Calu3 (cell line): Measurements from ENCODE around the gene GAS7. TPM values are rescaled to one million over a fixed set of nuclear protein-coding genes. Genes with fewer than 3 reads are reported as not detected.

ENCODE experiments used
- BruUV-seq: library from RNA; stranded (reverse); fragments of 400-500 nt; replicated peaks from 2 replicates; lab custom pipeline; 2021; lab: Mats Ljungman, UMichigan
- CTCF ChIA-PET: fragments of 300-600 bp; sonication (Branson Sonifier 250); formaldehyde crosslinking; loops from one replicate; lab custom pipeline; 2022; ENCODE audit warnings: antibody characterized with exemption; lab: Charles Lee
- DNase-seq: peaks from one replicate; pipeline ENCODE4 v3.0.0; 2022
- H3K27ac Mint-ChIP-seq: one replicate; pipeline ENCODE4 v1.8.0; 2022; ENCODE audit warnings: mixed read lengths; ENCODE audit not compliant: unreplicated experiment
- H3K27me3 Mint-ChIP-seq: one replicate; pipeline ENCODE4 v1.8.0; 2022; ENCODE audit warnings: mixed read lengths; ENCODE audit not compliant: unreplicated experiment
- H3K36me3 Mint-ChIP-seq: one replicate; pipeline ENCODE4 v1.8.0; 2022; ENCODE audit warnings: mild to moderate bottlenecking, moderate library complexity, mixed read lengths; ENCODE audit not compliant: insufficient read depth, unreplicated experiment
- H3K4me1 Mint-ChIP-seq: one replicate; pipeline ENCODE4 v1.8.0; 2022; ENCODE audit warnings: mild to moderate bottlenecking, low read depth, mixed read lengths; ENCODE audit not compliant: unreplicated experiment
- H3K4me3 Mint-ChIP-seq: one replicate; pipeline ENCODE4 v1.8.0; 2022; ENCODE audit warnings: mild to moderate bottlenecking, low read depth, moderate library complexity, mixed read lengths; ENCODE audit not compliant: unreplicated experiment
- H3K9me3 Mint-ChIP-seq: one replicate; pipeline ENCODE4 v1.8.0; 2022; ENCODE audit warnings: low read depth, mixed read lengths; ENCODE audit not compliant: unreplicated experiment
- intact Hi-C: fragments of 100-400 bp; cut with micrococcal nuclease; formaldehyde crosslinking; loops from one replicate; pipeline ENCODE4 v1.10.0; 2022; ENCODE audit not compliant: unreplicated experiment
- total RNA-seq: library from RNA; stranded (reverse); gene quantifications from 2 replicates; pipeline ENCODE4 v1.2.3, GENCODE V29; 2022
- TF ChIP-seq, protein P1 (sequence below): fragments of 200-600 bp; IDR thresholded peaks from one replicate; pipeline ENCODE4 v1.8.0; 2022; ENCODE audit warnings: antibody characterized with exemption; ENCODE audit not compliant: unreplicated experiment

GAS7 gene
- total RNA-seq, 1 experiment from 2014 or later, result 0.42 TPM

DNA sequence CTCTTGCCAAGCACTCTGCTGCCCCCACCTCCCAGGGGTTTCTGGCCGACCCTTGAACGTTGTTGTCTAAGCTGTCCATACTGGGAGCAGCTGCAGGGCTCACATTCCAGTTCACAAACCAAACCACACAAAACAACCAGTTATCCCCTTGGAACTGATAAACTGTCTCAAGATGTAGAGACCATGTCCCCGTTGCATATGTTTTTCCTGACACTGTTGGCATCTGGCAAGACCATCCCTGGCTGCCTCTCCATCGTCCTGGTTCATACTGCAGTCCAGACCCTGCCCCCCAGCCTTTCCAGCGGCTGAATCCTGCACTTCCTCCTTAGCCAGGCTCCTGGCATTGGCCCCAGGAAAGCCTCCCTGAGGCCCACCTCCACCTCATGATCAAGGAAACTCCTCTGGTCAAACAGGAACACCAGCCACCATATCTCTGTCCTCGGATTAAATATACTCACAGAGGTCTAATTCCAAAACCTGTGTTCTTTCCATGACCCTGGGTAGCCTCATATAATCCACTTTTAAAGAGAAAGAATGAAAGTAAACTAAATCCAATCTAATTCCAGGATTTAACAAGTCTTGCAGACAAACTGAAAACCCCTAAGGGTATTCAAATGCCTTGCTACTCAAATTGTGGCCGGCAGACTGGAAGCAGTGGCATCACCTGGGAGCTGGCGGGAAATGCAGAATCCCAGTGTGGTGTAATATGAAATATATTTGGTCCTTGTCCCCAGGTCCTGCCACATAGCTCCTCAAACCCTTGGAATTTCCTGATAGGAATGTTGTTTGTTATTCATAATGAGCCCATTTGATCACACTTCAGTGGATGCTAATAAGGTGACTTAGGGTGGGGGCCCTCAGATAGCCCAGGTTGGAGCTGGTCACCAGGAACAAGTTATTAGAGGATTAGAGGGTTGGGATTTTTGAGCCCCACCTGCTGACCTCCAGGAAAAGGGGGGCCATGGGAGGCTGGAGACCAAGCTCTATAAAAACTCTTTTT, 14.2 kb downstream of the GAS7 start:
- CTCF ChIA-PET, result interaction anchor here (0.6 kb wide), 1 partner anchor 93 kb away, joined by 7 read pairs; no protein-coding TSS in a partner anchor
- Mint-ChIP-seq H3K4me1 (no peaks in the 10 kb centered on the region), H3K27ac (no peak overlapping the region)

DNA sequence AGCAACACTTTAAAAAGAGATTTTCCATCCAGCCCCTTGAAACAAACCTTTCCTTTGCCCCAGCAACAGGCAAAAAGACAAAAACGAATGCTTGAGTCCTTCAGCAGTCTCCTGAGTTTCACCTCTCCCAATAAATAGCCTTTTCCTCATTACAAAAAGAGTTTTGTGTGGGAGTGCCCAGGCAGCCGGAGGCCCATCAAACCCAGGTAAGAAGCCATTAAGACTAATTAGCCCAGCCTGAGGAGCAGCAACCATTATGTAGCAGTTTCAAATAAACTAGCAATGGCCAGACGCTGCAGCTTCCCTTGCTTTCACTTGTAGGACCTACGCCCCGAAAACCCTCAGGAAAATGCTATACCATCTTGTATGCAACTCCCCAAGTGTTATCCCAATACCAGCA, 15.6 kb downstream of the GAS7 start:
- CTCF ChIA-PET, result no interaction called here
- H3K4me1 Mint-ChIP-seq, result no peaks in the 10 kb centered on the region
- intact Hi-C loops, result no loop called here

More for the DNA sequence above, 14.2 kb downstream of the GAS7 start:
- no peaks in the 10 kb centered on the region for H3K27me3 Mint-ChIP-seq
- H3K36me3 Mint-ChIP-seq, result no peaks in the 10 kb centered on the region
- H3K4me3 Mint-ChIP-seq, result no peak overlapping the region
- BruUV-seq, result no TSS peak
- intact Hi-C loops, result no loop called here
- TF ChIP-seq, protein P1, sequence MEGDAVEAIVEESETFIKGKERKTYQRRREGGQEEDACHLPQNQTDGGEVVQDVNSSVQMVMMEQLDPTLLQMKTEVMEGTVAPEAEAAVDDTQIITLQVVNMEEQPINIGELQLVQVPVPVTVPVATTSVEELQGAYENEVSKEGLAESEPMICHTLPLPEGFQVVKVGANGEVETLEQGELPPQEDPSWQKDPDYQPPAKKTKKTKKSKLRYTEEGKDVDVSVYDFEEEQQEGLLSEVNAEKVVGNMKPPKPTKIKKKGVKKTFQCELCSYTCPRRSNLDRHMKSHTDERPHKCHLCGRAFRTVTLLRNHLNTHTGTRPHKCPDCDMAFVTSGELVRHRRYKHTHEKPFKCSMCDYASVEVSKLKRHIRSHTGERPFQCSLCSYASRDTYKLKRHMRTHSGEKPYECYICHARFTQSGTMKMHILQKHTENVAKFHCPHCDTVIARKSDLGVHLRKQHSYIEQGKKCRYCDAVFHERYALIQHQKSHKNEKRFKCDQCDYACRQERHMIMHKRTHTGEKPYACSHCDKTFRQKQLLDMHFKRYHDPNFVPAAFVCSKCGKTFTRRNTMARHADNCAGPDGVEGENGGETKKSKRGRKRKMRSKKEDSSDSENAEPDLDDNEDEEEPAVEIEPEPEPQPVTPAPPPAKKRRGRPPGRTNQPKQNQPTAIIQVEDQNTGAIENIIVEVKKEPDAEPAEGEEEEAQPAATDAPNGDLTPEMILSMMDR, result no peak
- H3K9me3 Mint-ChIP-seq, result no peaks in the 10 kb centered on the region
- DNase-seq, result no peak

DNA sequence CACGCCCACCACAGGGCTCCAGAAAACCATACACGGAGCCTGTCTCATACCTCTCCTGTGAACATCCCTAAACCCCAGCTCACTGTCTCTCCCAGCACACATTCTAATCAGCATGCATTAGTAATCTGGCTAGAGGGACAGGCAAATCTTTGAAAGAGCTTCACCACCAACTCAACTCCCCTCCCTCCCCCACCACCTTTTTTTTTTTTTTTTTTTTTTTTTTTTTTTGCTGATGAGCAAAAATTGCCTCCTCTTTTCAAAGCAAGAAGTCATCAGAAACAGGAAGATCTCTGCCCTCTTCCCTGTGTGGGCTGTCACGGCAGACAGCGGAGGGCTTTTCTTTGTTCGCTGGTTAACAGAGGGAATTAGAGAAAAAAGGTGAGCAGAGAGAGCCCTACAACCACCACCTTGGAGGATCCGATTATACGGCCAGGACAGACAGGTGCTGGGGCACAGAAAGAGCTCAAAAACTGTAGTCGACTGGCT, 19.9 kb downstream of the GAS7 start:
- Mint-ChIP-seq H3K4me3 (no peak overlapping the region), H3K27ac (no peak overlapping the region), H3K27me3 (no peaks in the 10 kb centered on the region), H3K4me1 (no peaks in the 10 kb centered on the region), H3K36me3 (no peaks in the 10 kb centered on the region), H3K9me3 (no peaks in the 10 kb centered on the region)
- intact Hi-C loops, result no loop called here
- CTCF ChIA-PET, result no interaction called here
- DNase-seq, result no peak
- TF ChIP-seq, protein P1, result no peak
- no TSS peak for BruUV-seq

More for the DNA sequence above, 15.6 kb downstream of the GAS7 start:
- no peak overlapping the region for H3K27ac Mint-ChIP-seq
- no peak for DNase-seq
- no peaks in the 10 kb centered on the region for H3K36me3 Mint-ChIP-seq
- TF ChIP-seq, protein P1, result no peak
- H3K27me3 Mint-ChIP-seq, result no peaks in the 10 kb centered on the region
- no peak overlapping the region for H3K4me3 Mint-ChIP-seq
- H3K9me3 Mint-ChIP-seq, result no peaks in the 10 kb centered on the region
- no TSS peak for BruUV-seq

DNA sequence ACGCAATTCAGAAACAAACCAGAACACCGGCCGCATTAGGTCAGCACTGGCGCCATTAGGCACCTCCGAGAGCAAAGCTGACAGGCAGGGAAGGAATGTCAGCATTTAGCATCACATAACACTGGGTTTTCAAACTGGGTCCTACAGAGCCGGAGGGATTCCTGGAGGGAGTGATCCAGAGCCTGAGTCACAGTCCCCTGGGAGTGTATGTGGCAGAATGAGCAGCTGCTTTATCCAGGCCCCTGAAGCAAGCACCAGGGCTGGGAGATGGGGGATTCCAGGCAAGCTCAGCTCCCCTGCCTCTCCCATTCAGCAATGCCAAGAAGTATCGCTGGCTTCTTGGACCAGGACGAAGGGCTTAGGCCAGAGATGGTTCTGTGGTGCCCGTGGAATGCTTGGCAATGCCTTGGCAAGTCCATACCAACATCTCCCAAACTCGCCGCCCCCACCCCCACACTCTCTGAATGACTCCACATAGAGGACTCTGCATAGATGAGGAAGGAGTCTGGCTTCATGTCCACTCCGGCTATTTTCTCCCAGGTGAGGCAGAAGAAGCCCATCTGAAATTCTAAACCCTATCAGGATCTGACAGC, 20.4 kb downstream of the GAS7 start:
- Mint-ChIP-seq H3K4me1 (no peaks in the 10 kb centered on the region), H3K36me3 (no peaks in the 10 kb centered on the region), H3K27ac (no peak overlapping the region), H3K4me3 (no peak overlapping the region), H3K9me3 (no peaks in the 10 kb centered on the region), H3K27me3 (no peaks in the 10 kb centered on the region)
- TF ChIP-seq, protein P1, result no peak
- CTCF ChIA-PET, result no interaction called here
- intact Hi-C loops, result no loop called here
- BruUV-seq, result no TSS peak
- DNase-seq, result no peak
